Kidney (tissue), 14 donors: ENCODE measurements around the gene C1orf74. TPM values are rescaled to one million over a fixed set of nuclear protein-coding genes. Genes with fewer than 3 reads are reported as not detected.

ENCODE experiments used
- DNase-seq, 5 donors: peaks; one replicate each; pipeline ENCODE4 v3.0.0-alpha.2; 2013 to 2020
- FAIRE-seq: peaks from 2 replicates; lab custom pipeline; 2012; peaks lifted over from hg19 to GRCh38; lab: Jason Lieb, UNC
- H3K27ac ChIP-seq, 2 donors: one replicate each; pipeline ENCODE4 v1.7.0; 2013; ENCODE audit warnings: low read depth in 2 of 2, low read length in 2 of 2, inconsistent platforms in 1 of 2
- H3K27me3 ChIP-seq: one replicate; pipeline ENCODE4 v1.7.1; 2013; ENCODE audit warnings: low read length, inconsistent platforms; ENCODE audit not compliant: control insufficient read depth, insufficient read depth
- H3K36me3 ChIP-seq, 3 donors: one replicate each; pipeline versions ENCODE4 v1.7.0 to v1.7.1; 2013; ENCODE audit warnings: low read length in 3 of 3, control low read depth in 1 of 3, inconsistent platforms in 1 of 3; ENCODE audit not compliant: insufficient read depth in 3 of 3, control insufficient read depth in 2 of 3
- H3K4me1 ChIP-seq, 3 donors: one replicate each; pipeline versions ENCODE4 v1.7.0 to v1.7.1; 2013; ENCODE audit warnings: low read length in 3 of 3, inconsistent platforms in 1 of 3, low read depth in 1 of 3; ENCODE audit not compliant: control insufficient read depth in 2 of 3, insufficient read depth in 2 of 3
- H3K4me3 ChIP-seq, 3 donors: one replicate each; pipeline versions ENCODE4 v1.7.0 to v1.8.1; 2013; ENCODE audit warnings: low read length in 3 of 3, control low read depth in 1 of 3, inconsistent platforms in 1 of 3
- H3K9ac ChIP-seq, 3 donors: one replicate each; pipeline versions ENCODE4 v1.7.0 to v1.7.1; 2013; ENCODE audit warnings: low read length in 3 of 3, control low read depth in 1 of 3, inconsistent platforms in 1 of 3
- H3K9me3 ChIP-seq, 3 donors: one replicate each; pipeline versions ENCODE4 v1.7.0 to v1.7.1; 2013; ENCODE audit warnings: low read length in 3 of 3, control low read depth in 1 of 3, inconsistent platforms in 1 of 3; ENCODE audit not compliant: control insufficient read depth in 2 of 3, insufficient read depth in 1 of 3
- intact Hi-C: fragments of 100-400 bp; cut with DNase I; formaldehyde crosslinking; loops from one replicate; pipeline ENCODE4 v1.11.1; 2022
- polyA plus RNA-seq: library from polyadenylated mRNA; stranded (reverse); fragments of 350-450 nt; fragmentation: Illumina TruSeq; extraction: RNeasy Lipid Tissue Mini Kit (QIAGEN cat#74804); gene quantifications from one replicate; pipeline ENCODE4 v1.2.3, GENCODE V29; 2014; ENCODE audit warnings: low read depth, low replicate concordance; ENCODE audit not compliant: insufficient read depth
- total RNA-seq: library from RNA; stranded (reverse); fragmentation: NEBNext Ultra II Directional; extraction: Animal tissue kit (Norgen Biotek cat#: 25700); gene quantifications from one replicate; pipeline ENCODE4 v1.2.1, GENCODE V29; 2021
- TF ChIP-seq, protein P1 (sequence below): IDR thresholded peaks from 3 replicates; pipeline ENCODE4 v1.5.1; 2012; ENCODE audit warnings: mild to moderate bottlenecking, moderate library complexity, borderline replicate concordance; ENCODE audit not compliant: insufficient read depth; ENCODE audit errors: extremely low read depth
- donor health status: control.
- donor health status: control.
- donor health status: control.
- donor health status: control.
- donor health status: control.
- donor health status: DM: yes; HTN: yes; CAD: no.
- donor health status: Normal renal cell carcinoma (clear cell type).

The C1orf74 gene
- total and polyA plus RNA-seq, 2 donors from 2014 or later: 2.5 TPM

DNA sequence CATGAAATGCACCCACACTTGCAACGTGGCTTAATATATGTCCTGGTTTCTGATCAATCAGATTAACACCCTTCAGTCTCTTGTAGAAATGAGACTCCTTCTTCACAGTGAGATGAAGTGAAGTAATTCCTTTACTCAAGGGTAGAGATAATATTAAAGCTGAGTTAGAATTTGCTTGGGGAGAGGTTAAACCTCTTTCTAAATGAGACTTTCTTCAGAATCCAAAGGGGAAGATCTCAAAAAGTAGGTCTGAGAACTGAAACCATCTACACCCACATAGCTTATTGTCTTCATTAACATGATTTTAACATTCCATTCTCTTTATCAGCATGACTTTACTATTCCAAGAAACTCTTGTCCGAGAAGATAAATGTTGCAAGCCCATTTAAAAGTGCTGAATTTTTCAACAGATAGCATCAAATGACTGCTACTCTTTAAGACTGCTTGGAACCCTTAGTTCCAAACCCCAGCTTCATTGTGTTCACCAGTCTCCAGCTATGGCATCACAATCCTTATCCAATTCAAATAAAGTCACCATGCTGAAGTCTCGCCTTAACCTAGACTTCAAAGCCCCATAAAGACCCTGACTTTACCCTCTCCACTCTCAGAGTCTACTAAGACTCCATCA lies 47.8 kb downstream of the C1orf74 start:
- no peak overlapping the region for H3K27ac ChIP-seq
- DNase-seq: no peak
- H3K27me3 ChIP-seq: no peaks in the 10 kb centered on the region
- H3K9ac ChIP-seq: no peak overlapping the region
- peaks cover 0 to 4% (median 0%) of the 10 kb centered on the region in 3 donors for H3K4me1 ChIP-seq
- intact Hi-C loops: no loop called here
- H3K4me3 ChIP-seq: no peak overlapping the region
- TF ChIP-seq, protein P1, sequence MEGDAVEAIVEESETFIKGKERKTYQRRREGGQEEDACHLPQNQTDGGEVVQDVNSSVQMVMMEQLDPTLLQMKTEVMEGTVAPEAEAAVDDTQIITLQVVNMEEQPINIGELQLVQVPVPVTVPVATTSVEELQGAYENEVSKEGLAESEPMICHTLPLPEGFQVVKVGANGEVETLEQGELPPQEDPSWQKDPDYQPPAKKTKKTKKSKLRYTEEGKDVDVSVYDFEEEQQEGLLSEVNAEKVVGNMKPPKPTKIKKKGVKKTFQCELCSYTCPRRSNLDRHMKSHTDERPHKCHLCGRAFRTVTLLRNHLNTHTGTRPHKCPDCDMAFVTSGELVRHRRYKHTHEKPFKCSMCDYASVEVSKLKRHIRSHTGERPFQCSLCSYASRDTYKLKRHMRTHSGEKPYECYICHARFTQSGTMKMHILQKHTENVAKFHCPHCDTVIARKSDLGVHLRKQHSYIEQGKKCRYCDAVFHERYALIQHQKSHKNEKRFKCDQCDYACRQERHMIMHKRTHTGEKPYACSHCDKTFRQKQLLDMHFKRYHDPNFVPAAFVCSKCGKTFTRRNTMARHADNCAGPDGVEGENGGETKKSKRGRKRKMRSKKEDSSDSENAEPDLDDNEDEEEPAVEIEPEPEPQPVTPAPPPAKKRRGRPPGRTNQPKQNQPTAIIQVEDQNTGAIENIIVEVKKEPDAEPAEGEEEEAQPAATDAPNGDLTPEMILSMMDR: no peak
- H3K36me3 ChIP-seq: no peaks in the 10 kb centered on the region
- no peaks in the 10 kb centered on the region for H3K9me3 ChIP-seq
- no peak for FAIRE-seq

DNA sequence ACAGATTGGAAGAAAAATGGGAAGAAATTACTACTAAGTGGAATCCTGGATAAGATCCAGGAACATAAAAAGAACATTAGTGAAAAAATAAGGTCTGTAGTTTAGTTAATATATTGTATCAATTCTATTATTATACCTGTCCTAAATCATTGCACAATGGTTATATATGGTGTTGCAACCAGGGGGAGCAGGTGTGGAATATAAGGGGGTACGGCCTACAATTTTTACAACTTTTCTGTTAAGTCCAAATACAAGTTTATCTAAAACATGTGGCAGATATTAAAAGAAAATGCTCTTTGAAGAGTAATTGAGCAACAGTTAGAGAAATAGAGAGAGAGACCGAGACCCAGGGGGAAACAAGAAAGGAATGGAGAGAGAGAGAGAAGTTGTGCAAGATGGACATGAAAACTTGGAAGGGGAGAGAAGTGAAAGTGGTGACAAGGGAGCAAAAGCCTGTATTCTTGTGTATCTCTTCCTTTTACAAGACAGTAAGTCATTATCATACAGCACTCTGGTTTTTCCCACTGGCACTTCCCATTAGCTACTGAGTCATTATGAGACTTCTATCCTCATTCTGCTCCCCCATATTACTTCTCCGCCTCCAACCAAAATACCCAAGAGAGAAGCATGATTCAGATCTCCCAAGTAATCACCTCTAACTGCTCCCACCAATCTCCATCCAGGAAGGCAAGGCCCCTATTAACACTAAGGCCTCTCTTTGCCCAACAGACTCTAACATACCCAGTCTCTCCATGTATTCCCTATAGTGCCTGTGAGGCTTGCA lies 50.8 kb downstream of the C1orf74 start:
- H3K27ac ChIP-seq: no peak overlapping the region
- DNase-seq (no peak), FAIRE-seq (no peak)
- intact Hi-C loops: no loop called here
- no peaks in the 10 kb centered on the region for H3K27me3 ChIP-seq
- H3K4me1 ChIP-seq: no peaks in the 10 kb centered on the region
- no peak overlapping the region for H3K9ac ChIP-seq
- no peaks in the 10 kb centered on the region for H3K9me3 ChIP-seq
- no peak overlapping the region for H3K4me3 ChIP-seq
- TF ChIP-seq, protein P1: no peak
- H3K36me3 ChIP-seq: no peaks in the 10 kb centered on the region

DNA sequence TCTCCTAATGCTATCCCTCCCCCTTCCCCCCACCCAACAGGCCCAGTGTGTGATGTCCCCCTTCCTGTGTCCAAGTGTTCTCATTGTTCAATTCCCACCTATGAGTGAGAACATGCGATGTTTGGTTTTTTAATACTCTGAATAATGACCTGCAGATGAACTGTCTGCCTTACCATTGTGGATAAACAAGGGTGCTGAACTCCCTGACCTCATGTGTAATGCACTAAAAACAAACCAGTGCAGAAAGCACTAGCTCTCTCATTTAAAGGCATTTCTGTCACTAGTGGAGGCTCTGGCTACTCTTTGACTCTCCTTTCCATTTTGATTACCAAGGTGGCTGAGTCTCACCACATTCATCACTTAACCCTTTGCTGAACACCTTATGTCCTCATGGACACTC lies 51.6 kb downstream of the C1orf74 start:
- DNase-seq (no peak), FAIRE-seq (no peak)
- Histone ChIP-seq H3K9me3 (no peaks in the 10 kb centered on the region), H3K27ac (no peak overlapping the region), H3K36me3 (no peaks in the 10 kb centered on the region), H3K4me1 (no peaks in the 10 kb centered on the region), H3K4me3 (no peak overlapping the region), H3K27me3 (no peaks in the 10 kb centered on the region), H3K9ac (no peak overlapping the region)
- intact Hi-C loops: no loop called here
- TF ChIP-seq, protein P1: no peak
